HepG2 (cell line): ENCODE results near the gene COMT. TPM values are rescaled to one million over a fixed set of nuclear protein-coding genes. Genes with fewer than 3 reads are reported as not detected.
A peak's percentile ranks its signal among the peaks of the same experiment; 100 is the strongest.

Experiments
- ARID3A ChIP-seq: IDR thresholded peaks from 2 replicates; pipeline ENCODE4 v1.6.1; 2012; ENCODE audit warnings: low read depth, low read length, improper control_type of control experiment
- CBX1 ChIP-seq: IDR thresholded peaks from one replicate; pipeline ENCODE4 v1.6.1; 2016; ENCODE audit warnings: antibody characterized with exemption, low read depth
- DRAP1 ChIP-seq: IDR thresholded peaks from 2 replicates; pipeline ENCODE4 v1.6.1; 2016; ENCODE audit warnings: missing genetic modification reagents, missing compliant biosample characterization
- GPN1 ChIP-seq: sonication (generic); formaldehyde crosslinking; IDR thresholded peaks from 2 replicates; pipeline ENCODE4 v1.5.1; 2020; ENCODE audit warnings: missing genetic modification reagents, borderline replicate concordance
- HDAC1 ChIP-seq: sonication (generic); formaldehyde crosslinking; IDR thresholded peaks from 2 replicates; pipeline ENCODE4 v1.5.1; 2020; ENCODE audit warnings: mild to moderate bottlenecking, missing genetic modification reagents
- HNF4G ChIP-seq, 2 experiments: sonication (generic) in 1 of 2; formaldehyde crosslinking in 1 of 2; IDR thresholded peaks; 2 replicates each; pipeline versions ENCODE4 v1.4.0 to v1.6.1; 2011 to 2020; ENCODE audit warnings: borderline replicate concordance in 2 of 2, low read depth in 2 of 2, mild to moderate bottlenecking in 2 of 2, low read length in 1 of 2, missing genetic modification reagents in 1 of 2, moderate library complexity in 1 of 2
- IRF9 ChIP-seq: sonication (generic); formaldehyde crosslinking; IDR thresholded peaks from 2 replicates; pipeline ENCODE4 v1.8.0; 2022; ENCODE audit warnings: missing genetic modification reagents, mild to moderate bottlenecking, borderline replicate concordance
- KAT2B ChIP-seq: fragments of 150-350 bp; IDR thresholded peaks from 2 replicates; pipeline ENCODE4 v1.6.1; 2014; ENCODE audit warnings: low read depth, low read length, borderline replicate concordance
- KDM6A ChIP-seq: IDR thresholded peaks from 2 replicates; pipeline ENCODE4 v1.6.1; 2016; ENCODE audit warnings: low read depth
- KMT2B ChIP-seq: IDR thresholded peaks from 2 replicates; pipeline ENCODE4 v1.6.1; 2016; ENCODE audit warnings: missing genetic modification reagents, missing compliant biosample characterization
- MLXIP ChIP-seq: sonication (generic); formaldehyde crosslinking; IDR thresholded peaks from 2 replicates; pipeline ENCODE4 v1.9.0; 2021; ENCODE audit warnings: missing genetic modification reagents, borderline replicate concordance
- MTF2 ChIP-seq: sonication (generic); formaldehyde crosslinking; IDR thresholded peaks from 2 replicates; pipeline ENCODE4 v1.5.0; 2020; ENCODE audit warnings: missing genetic modification reagents, borderline replicate concordance
- SRSF9 ChIP-seq: fragments of 200-400 bp; formaldehyde crosslinking; IDR thresholded peaks from 2 replicates; pipeline ENCODE4 v1.6.1; 2018; ENCODE audit warnings: borderline replicate concordance, mild to moderate bottlenecking, low read depth, low read length; ENCODE audit not compliant: insufficient read depth, poor library complexity, severe bottlenecking
- ZFP41 ChIP-seq: sonication (generic); formaldehyde crosslinking; IDR thresholded peaks from 2 replicates; pipeline ENCODE4 v1.4.0; 2020; ENCODE audit warnings: mild to moderate bottlenecking, missing genetic modification reagents, borderline replicate concordance
- ZNF275 ChIP-seq: sonication (generic); formaldehyde crosslinking; IDR thresholded peaks from 2 replicates; pipeline ENCODE4 v1.8.0; 2022; ENCODE audit warnings: missing genetic modification reagents, mild to moderate bottlenecking, inconsistent platforms, borderline replicate concordance
- ZNF280B ChIP-seq: sonication (generic); formaldehyde crosslinking; IDR thresholded peaks from 2 replicates; pipeline ENCODE4 v1.5.0; 2020; ENCODE audit warnings: missing genetic modification reagents, mild to moderate bottlenecking, borderline replicate concordance
- ZNF772 ChIP-seq: sonication (generic); formaldehyde crosslinking; IDR thresholded peaks from 2 replicates; pipeline ENCODE4 v1.5.0; 2020; ENCODE audit warnings: mild to moderate bottlenecking, missing genetic modification reagents
- ZSCAN9 ChIP-seq: IDR thresholded peaks from 2 replicates; pipeline ENCODE4 v1.6.1; 2016; ENCODE audit warnings: borderline replicate concordance
- polyA plus RNA-seq, 8 experiments: library from polyadenylated mRNA; depleted of rRNA in 3 of 8; stranded (reverse) in 7 of 8; unstranded in 1 of 8; fragments of >200 nt; fragmentation: Illumina TruSeq in 4 of 8; extraction: Trizol in 4 of 8; gene quantifications; 2 replicates each; pipeline versions ENCODE4 v1.2.1 to v1.2.3, GENCODE V29; 2011 to 2016; ENCODE audit warnings: low read depth in 4 of 8, missing spikeins in 1 of 8, mixed read lengths in 1 of 8; ENCODE audit not compliant: insufficient read depth in 1 of 8
- total RNA-seq, 5 experiments: library from RNA; depleted of rRNA; stranded (reverse); fragments of >200 nt; fragmentation: Illumina TruSeq; extraction: Trizol; gene quantifications; 2 replicates each; pipeline ENCODE4 v1.2.3, GENCODE V29; 2016; ENCODE audit warnings: low read depth in 1 of 5

The COMT gene
- total and polyA plus RNA-seq, 2 of the 13 experiments (the other 11 are each of a cell fraction or from before 2014, with no cell fraction given): 156 to 162 TPM

GRCh38 chr22:19962909-19963806, 21.6 kb downstream of the COMT start (continued):
- no peak for TF ChIP-seq MLXIP (CRISPR knock-in tag)
- TF ChIP-seq KMT2B (CRISPR knock-in tag): no peak
- peak; percentile 80 for TF ChIP-seq KDM6A (CRISPR knock-in tag)
- no peak for TF ChIP-seq ARID3A
- TF ChIP-seq ZNF275 (CRISPR knock-in tag): no peak
- 0 out of 2 replicates have a peak, but pooled peaks have one; percentile 30 for TF ChIP-seq ZSCAN9 (CRISPR knock-in tag)
- TF ChIP-seq SRSF9: no peak
- peak; percentile 61 for TF ChIP-seq DRAP1 (CRISPR knock-in tag)
- TF ChIP-seq HDAC1: peak; percentile 63
- no peak; the same call in 1 of the 2 replicates for TF ChIP-seq ZNF280B (CRISPR knock-in tag)
- no peak for TF ChIP-seq GPN1 (CRISPR knock-in tag)
- no peak for TF ChIP-seq ZNF772 (CRISPR knock-in tag)
- TF ChIP-seq IRF9 (CRISPR knock-in tag): no peak
- TF ChIP-seq HNF4G (IDR thresholded peaks at IDR 0.05; ENCODE audit: borderline replicate concordance, low read depth, low read length): peak; percentile 76
- TF ChIP-seq HNF4G (CRISPR knock-in tag; IDR thresholded peaks at IDR 0.05; ENCODE audit: borderline replicate concordance, low read depth): peak; percentile 69; the same call in 1 of the 2 replicates
- no peak for TF ChIP-seq KAT2B
- TF ChIP-seq MTF2: no peak
- TF ChIP-seq ZFP41 (CRISPR knock-in tag): peak; percentile 52; the same call in 1 of the 2 replicates
- TF ChIP-seq CBX1: no peak
